HG03045 (cell line): ENCODE results near the gene ATRN.
"Not testable (repeated sequence)": the region's sequence is repeated elsewhere in the genome, so short reads cannot be mapped to it uniquely, and the experiment has no call there.

ENCODE experiments used
- ATAC-seq: cut with Tn5 transposase; IDR thresholded peaks from one replicate; pipeline ENCODE4 v1.9.1; 2021; ENCODE audit warnings: mild to moderate bottlenecking, moderate library complexity; ENCODE audit not compliant: unreplicated experiment

ATRN gene

GRCh38 chr20:3465301-3465700 lies 5.5 kb upstream of the ATRN start:
- no peak for ATAC-seq

DNA sequence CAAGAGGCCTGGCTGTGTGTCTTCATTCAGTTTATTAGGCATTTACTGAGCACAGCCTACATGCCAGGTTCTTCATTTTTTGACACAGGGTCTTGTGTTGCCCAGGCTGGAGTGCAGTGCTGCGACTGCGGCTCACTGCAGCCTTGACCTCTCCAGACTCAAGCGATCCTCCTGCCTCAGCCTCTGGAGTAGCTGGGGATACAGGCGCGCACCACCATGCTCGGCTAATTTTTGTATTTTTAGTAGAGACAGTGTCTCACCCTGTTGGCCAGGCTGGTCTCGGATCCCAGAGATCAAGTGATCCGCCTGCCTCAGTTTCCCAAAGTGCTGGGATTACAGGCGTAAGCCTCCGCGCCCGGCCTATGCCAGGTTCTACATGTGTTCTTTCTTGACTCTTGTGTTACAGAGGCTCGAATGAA lies 601 bp upstream of the ATRN start:
- no peak for ATAC-seq

GRCh38 chr20:3471397-3472021 lies 691 bp downstream of the ATRN start:
- ATAC-seq = peak; percentile 26

- no peak for ATAC-seq
Observed at GRCh38 chr20:3472105-3472504, 1.3 kb downstream of the ATRN start.

GRCh38 chr20:3473324-3473723 lies 2.5 kb downstream of the ATRN start:
- no peak for ATAC-seq

DNA sequence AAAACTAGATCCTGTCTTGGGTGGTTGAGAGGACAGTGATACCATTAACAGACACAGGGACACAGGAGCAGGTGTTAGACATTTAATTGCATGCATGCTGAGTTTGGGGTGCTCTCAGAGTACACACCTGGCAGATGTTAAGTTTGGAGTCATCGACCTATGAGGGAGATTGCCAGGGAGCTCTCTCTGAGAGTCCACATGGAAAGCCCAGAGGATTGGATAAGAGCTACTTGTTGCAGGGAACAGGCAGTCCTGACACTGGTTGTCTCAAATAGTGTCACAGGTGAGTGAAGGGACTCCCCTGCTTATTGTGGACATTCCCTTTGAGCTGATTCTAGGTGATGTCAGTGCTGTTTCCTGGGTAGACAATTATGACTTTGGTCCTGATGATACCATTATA lies 3.1 kb downstream of the ATRN start:
- ATAC-seq = no peak

DNA sequence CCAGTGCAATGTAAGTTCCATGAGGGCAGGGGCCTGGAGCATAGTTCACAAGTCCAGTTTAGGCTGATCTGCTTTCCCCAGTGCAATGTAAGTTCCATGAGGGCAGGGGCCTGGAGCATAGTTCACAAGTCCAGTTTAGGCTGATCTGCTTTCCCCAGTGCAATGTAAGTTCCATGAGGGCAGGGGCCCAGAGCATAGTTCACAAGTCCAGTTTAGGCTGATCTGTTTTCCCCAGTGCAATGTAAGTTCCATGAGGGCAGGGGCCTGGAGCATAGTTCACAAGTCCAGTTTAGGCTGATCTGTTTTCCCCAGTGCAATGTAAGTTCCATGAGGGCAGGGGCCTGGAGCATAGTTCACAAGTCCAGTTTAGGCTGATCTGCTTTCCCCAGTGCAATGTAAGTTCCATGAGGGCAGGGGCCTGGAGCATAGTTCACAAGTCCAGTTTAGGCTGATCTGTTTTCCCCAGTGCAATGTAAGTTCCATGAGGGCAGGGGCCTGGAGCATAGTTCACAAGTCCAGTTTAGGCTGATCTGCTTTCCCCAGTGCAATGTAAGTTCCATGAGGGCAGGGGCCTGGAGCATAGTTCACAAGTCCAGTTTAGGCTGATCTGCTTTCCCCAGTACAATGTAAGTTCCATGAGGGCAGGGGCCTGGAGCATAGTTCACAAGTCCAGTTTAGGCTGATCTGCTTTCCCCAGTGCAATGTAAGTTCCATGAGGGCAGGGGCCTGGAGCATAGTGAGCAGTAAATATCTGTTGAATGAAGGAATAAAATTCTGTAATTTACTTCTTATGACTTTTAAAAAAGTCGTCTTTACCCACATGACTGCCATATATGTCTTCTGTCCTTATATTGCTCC lies 6.4 kb downstream of the ATRN start:
- not testable (repeated sequence) for ATAC-seq

DNA sequence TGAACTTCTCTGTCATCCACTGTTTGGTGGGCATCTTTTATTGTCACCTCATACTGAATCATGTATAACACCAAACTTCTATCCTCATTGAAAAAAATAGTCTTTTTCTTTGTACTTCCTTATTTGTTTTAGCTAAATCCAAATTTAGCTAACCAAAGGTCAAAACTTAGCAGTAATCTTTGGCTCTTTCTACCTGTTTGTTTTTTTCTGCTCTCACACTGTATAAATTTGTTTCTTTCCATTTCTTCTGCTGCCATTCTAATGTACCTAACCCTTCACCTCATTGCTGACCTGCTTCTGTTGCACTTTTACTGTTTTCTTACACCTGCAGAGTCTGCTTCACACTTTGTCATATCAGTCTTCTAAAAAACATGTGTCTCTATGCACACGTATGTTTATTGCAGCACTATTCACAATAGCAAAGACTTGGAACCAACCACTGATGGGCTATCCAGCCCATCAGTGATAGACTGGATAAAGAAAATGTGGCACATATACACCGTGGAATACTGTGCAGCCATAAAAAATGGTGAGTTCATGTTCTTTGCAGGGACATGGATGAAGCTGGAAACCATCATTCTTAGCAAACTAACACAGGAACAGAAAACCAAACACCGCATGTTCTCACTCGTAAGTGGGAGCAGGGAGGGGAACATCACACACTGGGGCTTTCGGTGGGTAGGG lies 7.2 kb downstream of the ATRN start:
- no peak for ATAC-seq

GRCh38 chr20:3479025-3479424 lies 8.2 kb downstream of the ATRN start:
- ATAC-seq = no peak

DNA sequence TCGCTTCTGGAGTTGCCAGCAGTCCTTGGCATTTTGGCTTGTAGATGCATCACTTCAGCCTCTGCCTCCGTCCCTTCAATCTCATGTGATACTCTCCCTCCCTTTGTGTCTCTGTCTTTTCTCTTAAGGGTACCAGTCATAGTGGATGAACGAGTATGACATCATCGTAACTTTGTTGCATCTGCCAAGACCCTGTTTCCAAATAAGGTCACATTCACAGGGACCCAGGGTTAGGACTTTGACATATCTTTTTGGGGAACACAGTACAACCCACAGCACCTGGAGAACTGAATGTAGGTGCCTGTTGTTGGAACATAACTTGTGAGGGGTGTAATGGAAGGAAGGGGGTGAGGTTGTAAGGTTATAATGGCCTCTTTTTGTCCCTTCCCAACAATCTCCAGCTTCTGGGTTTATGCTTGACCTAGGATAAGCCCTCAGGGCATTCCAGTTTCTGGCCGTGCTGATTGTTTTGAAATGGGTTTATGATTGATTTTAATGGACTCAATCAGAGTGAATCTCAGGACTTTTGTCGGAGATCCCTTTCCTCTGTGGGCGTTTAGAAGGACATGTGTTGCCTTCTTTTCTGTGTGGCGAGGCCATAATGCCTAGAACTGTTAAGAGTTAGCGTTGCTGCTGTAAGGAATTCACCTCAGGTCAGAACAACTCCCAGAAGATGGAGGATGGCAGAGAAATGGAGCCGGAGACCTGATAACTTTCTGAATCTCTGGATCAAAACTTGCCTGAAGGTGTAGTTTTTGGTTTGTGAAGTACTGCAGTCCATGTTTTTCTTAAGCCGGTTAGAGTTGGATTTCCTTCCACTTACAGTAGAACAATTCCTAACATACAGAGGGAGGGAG lies 9.2 kb downstream of the ATRN start:
- ATAC-seq = no peak

GRCh38 chr20:3483309-3483708 lies 12.5 kb downstream of the ATRN start:
- ATAC-seq = no peak

DNA sequence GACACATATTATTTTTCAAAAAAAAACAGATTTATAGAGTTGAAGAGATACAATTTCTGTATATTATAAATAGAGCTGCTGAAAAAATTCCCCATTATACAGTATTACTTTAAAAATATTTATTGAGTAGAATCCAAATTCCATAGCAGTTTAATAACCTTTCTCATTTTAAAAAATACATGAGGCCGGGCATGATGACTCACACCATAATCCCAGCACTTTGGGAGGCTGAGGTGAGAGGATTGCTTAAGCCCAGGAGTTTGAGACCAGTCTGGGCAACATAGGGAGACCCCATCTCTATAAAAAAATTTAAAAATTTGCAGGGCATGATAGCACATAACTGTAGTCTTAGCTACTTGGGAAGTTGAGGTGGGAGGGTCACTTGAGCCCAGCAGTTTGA lies 13.0 kb downstream of the ATRN start:
- no peak for ATAC-seq

- no peak for ATAC-seq
Observed at GRCh38 chr20:3485913-3486312, 15.1 kb downstream of the ATRN start.

DNA sequence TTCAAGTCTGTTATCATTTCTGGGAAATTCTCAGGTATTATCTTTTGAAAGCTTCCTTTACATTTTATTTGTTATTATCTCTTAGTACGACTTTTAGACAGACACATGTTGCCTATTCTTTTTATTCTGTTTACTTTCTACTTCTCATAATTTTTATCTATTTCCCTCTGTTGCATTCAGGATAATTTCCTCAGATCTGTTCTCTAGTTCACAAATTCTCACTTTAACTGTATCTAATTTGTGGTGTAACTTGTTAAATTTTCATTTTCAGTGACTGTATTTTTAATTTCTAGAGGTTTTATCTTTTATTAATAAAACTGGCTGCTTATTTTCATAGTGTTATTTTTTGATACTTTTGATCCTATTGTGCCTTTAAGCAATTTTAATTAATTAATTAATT lies 16.0 kb downstream of the ATRN start:
- no peak for ATAC-seq

GRCh38 chr20:3492669-3493068 lies 21.9 kb downstream of the ATRN start:
- no peak for ATAC-seq

GRCh38 chr20:3494218-3494617 lies 23.4 kb downstream of the ATRN start:
- no peak for ATAC-seq

- no peak for ATAC-seq
Observed at GRCh38 chr20:3502878-3503277, 32.1 kb downstream of the ATRN start.

- ATAC-seq = no peak
Observed at GRCh38 chr20:3505148-3505547, 34.3 kb downstream of the ATRN start.

- ATAC-seq = no peak
Observed at GRCh38 chr20:3509064-3509463, 38.2 kb downstream of the ATRN start.

DNA sequence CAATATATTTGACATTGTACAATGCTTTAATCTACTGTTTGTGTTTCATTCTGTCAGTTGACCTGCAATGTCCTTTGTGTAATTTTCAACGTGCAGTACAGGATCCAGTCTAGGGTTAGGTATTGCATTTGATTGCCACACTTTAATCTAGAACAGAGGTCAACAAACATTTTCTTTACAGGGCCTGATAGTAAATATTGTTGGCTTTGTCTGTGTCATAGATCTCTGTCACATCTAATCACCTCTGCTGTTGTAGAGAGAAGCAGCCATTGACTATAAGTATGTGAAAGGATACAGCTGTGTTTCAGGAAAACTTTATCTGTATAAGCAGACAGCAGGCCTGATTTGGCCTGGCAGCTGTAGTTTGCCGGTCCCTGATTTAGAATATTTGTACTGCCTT lies 39.3 kb downstream of the ATRN start:
- no peak for ATAC-seq

DNA sequence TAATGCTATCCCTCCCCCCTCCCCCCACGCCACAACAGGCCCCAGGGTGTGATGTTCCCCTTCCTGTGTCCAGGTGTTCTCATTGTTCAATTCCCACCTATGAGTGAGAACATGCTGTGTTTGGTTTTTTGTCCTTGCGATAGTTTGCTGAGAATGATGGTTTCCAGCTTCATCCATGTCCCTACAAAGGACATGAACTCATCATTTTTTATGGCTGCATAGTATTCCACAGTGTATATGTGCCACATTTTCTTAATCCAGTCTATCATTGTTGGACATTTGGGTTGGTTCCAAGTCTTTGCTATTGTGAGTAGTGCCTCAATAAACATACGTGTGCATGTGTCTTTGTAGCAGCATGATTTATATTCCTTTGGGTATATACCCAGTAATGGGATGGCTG lies 41.4 kb downstream of the ATRN start:
- ATAC-seq = not testable (repeated sequence)
